ENCODE measurements around the gene MBD3.

GRCh38 chr19:1572795-1573194, 19.9 kb downstream of the MBD3 start:
- TF ChIP-seq CTCF (conservative IDR thresholded peaks at IDR 0.05; ENCODE audit: low read depth in 2 of 2) (no peak), POLR2AphosphoS5 (IDR thresholded peaks at IDR 0.05; ENCODE audit: low read depth) (no peak), EZH2phosphoT487 (IDR thresholded peaks at IDR 0.05; ENCODE audit: unreplicated experiment) (no peak), EZH2 (IDR thresholded peaks at IDR 0.05; ENCODE audit: low read depth, unreplicated experiment) (no peak), STAT1 (IDR thresholded peaks at IDR 0.05; ENCODE audit: unreplicated experiment) (no peak)
